Pancreas (tissue), 10 donors: ENCODE results near the gene STAB2. TPM values are rescaled to one million over a fixed set of nuclear protein-coding genes. Genes with fewer than 3 reads are reported as not detected.
A peak's percentile ranks its signal among the peaks of the same experiment; 100 is the strongest.

Experiments used
- ATAC-seq, 4 donors: fragments of 200-7000 bp; cut with Tn5 transposase; one replicate each; pipeline versions ENCODE4 v1.8.0 to v1.9.1; 2020; ENCODE audit warnings: mild to moderate bottlenecking in 4 of 4, moderate library complexity in 4 of 4
- DNase-seq, 6 donors: peaks; one replicate each; pipeline ENCODE4 v3.0.0-alpha.2; 2020
- FAIRE-seq: peaks from 2 replicates; lab custom pipeline; 2012; peaks lifted over from hg19 to GRCh38; lab: Jason Lieb, UNC
- H3K27ac ChIP-seq, 4 donors: fragments of 200-600 bp; sonication (generic); 1 replicate in 3 of 4; 2 replicates in 1 of 4; pipeline versions ENCODE4 v1.5.0 to v1.8.0; 2020
- H3K27me3 ChIP-seq, 4 donors: fragments of 200-600 bp; one replicate each; pipeline ENCODE4 v1.8.0; 2021
- H3K36me3 ChIP-seq, 3 donors: fragments of 200-600 bp; sonication (generic) in 1 of 3; one replicate each; pipeline versions ENCODE4 v1.5.0 to v1.8.0; 2020 to 2021
- H3K4me1 ChIP-seq, 3 donors: fragments of 200-600 bp; one replicate each; pipeline ENCODE4 v1.8.0; 2021
- H3K4me3 ChIP-seq, 4 donors: fragments of 200-600 bp; sonication (generic) in 2 of 4; one replicate each; pipeline versions ENCODE4 v1.5.0 to v1.8.0; 2020 to 2021
- H3K9me3 ChIP-seq, 4 donors: fragments of 200-600 bp; one replicate each; pipeline ENCODE4 v1.8.0; 2021
- WGBS, 2 donors: extraction: QIAGEN DNeasy Blood & Tissue Kit; methylation state at CpG; one replicate each; pipeline ENCODE4 v1.1.7; 2013; 5-methylcytosine and 5-hydroxymethylcytosine counted together
- intact Hi-C, 3 donors: fragments of 100-400 bp; cut with DNase I; formaldehyde crosslinking; loops; one replicate each; pipeline versions ENCODE4 v1.11.1 to v1.14.2; 2022
- polyA plus RNA-seq, 2 donors: library from polyadenylated mRNA; stranded (reverse); fragments of 200-250 nt; gene quantifications; one replicate each; pipeline ENCODE4 v1.2.3, GENCODE V29; 2013
- total RNA-seq, 6 donors: library from RNA; stranded (reverse); fragmentation: NEBNext Ultra II Directional in 4 of 6; extraction: Animal tissue kit (Norgen Biotek cat#: 25700) in 4 of 6; gene quantifications; one replicate each; pipeline versions ENCODE4 v1.2.1 to v1.2.4, GENCODE V29; 2021 to 2023
- TF ChIP-seq, protein P1 (sequence below), 4 donors: fragments of 200-600 bp; sonication (generic) in 3 of 4; IDR thresholded peaks; one replicate each; pipeline versions ENCODE4 v1.5.0 to v1.8.0; 2021; ENCODE audit warnings: antibody characterized with exemption in 4 of 4
- donor health status: healthy with polysubstance abuse.
- donor health status: DM: no; HTN: no; CAD: no; lungs with moderate emphysema.
- donor health status: DM: no; HTN: no; CAD: no.
- donor health status: control.
- donor health status: control.
- donor health status: Bipolar disorder and iron deficiency.
- donor health status: DM: yes; HTN: yes; CAD: no.
- donor health status: DM: no; HTN: no; CAD: no.
- donor health status: DM: no; HTN: no; CAD: no.
- donor health status: DM: yes; HTN: yes; CAD: no.

The STAB2 gene
- total and polyA plus RNA-seq, 8 donors, result under 0.01 to 0.16 (median 0.08) TPM; not detected in 1

DNA sequence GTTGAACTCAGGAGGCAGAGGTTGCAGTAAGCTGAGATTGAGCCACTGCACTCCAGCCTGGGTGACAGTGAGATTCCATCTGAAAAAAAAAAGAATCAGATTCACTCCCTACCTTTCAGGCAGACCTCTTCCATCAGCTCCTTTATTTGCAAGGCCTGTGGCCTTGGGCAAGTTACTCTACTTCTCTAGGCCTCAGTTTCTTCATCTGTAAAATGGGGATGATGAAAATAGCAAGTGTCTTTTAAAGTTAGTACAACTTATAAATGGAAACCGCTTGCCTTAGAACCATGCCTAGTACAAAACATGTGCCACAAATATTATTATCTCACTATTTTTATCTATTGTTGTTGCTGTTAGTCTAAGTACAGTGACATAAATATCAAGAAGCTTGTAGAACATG, 84.3 kb downstream of the STAB2 start:
- H3K36me3 ChIP-seq, result no peaks in the 10 kb centered on the region
- ATAC-seq (no peak), DNase-seq (no peak), FAIRE-seq (no peak)
- H3K27me3 ChIP-seq, result no peaks in the 10 kb centered on the region
- TF ChIP-seq, protein P1, sequence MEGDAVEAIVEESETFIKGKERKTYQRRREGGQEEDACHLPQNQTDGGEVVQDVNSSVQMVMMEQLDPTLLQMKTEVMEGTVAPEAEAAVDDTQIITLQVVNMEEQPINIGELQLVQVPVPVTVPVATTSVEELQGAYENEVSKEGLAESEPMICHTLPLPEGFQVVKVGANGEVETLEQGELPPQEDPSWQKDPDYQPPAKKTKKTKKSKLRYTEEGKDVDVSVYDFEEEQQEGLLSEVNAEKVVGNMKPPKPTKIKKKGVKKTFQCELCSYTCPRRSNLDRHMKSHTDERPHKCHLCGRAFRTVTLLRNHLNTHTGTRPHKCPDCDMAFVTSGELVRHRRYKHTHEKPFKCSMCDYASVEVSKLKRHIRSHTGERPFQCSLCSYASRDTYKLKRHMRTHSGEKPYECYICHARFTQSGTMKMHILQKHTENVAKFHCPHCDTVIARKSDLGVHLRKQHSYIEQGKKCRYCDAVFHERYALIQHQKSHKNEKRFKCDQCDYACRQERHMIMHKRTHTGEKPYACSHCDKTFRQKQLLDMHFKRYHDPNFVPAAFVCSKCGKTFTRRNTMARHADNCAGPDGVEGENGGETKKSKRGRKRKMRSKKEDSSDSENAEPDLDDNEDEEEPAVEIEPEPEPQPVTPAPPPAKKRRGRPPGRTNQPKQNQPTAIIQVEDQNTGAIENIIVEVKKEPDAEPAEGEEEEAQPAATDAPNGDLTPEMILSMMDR (IDR thresholded peaks at IDR 0.05), result no peak
- H3K9me3 ChIP-seq, result no peaks in the 10 kb centered on the region
- H3K4me1 ChIP-seq, result peaks cover 0 to 10% (median 5%) of the 10 kb centered on the region in 3 donors
- H3K27ac ChIP-seq, result no peak overlapping the region
- no peak overlapping the region for H3K4me3 ChIP-seq
- intact Hi-C loops, result no loop called here
- WGBS, 2 donors, result 95% methylated on average over 1 of the region's 1 CpG

DNA sequence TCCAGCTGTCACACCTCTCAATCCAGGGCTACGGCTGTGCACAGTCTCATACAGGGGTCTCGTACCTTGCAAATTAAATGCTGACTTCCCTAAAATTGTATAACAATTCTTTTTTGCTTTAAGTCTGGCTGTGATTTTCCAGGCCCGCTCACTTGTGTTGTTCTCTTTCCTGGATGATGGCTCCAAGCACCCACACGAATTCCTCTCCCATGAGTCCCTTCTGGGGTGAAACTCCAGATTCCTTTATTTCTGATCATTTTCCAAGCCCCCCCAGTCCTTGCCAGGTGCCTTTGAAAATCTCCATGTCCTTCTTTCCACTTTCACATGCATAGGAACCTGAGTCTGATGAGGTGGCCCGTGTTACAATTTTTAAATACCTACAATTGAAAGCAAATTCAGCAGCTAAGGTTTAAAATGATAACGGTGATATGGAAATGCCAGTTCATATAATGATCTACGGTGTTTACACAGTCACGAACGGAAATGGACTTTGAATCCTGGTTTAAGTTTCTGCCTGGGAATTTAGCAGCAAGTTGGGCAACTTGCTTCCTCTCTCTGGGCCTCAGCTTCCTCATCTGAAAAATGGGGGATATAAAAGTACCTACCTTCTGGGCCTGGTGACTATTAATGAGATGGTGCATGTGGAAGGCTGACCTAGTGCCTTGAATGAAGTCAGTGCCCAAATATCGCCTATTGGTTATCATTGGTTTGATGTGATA, 85.5 kb downstream of the STAB2 start:
- no peak overlapping the region for H3K27ac ChIP-seq
- no peaks in the 10 kb centered on the region for H3K27me3 ChIP-seq
- no peaks in the 10 kb centered on the region for H3K36me3 ChIP-seq
- TF ChIP-seq, protein P1 (IDR thresholded peaks at IDR 0.05), result no peak
- H3K4me1 ChIP-seq, result peaks cover 0 to 10% (median 5%) of the 10 kb centered on the region in 3 donors
- H3K4me3 ChIP-seq, result no peak overlapping the region
- WGBS, 2 donors, result 44 to 47% methylated on average over 10 of the region's 10 CpGs
- intact Hi-C loops, result no loop called here
- H3K9me3 ChIP-seq, result no peaks in the 10 kb centered on the region
- peak; percentile 56 to 69 (median 62) for ATAC-seq
- FAIRE-seq, result no peak
- no peak for DNase-seq

DNA sequence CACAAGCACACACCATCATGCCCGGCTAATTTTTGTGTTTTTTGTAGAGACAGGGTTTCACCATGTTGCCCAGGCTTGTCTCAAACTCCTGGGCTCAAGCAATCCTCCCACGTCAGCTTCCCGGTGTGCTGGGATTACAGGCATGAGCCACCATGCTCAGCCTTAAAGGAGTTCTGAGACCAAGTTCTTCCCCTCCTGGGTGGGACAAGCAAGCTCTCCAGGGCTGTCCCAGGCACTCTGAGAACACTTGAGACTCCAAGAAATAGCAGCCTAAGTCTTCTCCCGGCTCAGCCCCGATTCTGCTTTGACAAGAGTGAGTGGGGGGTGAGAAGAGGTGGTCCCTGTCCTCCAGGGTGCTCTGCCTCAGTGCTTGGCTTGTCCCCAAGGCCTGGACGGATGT, 86.4 kb downstream of the STAB2 start:
- WGBS, 2 donors, result 97 to 98% methylated on average over 6 of the region's 6 CpGs
- Histone ChIP-seq H3K9me3 (no peaks in the 10 kb centered on the region), H3K27me3 (no peaks in the 10 kb centered on the region), H3K27ac (no peak overlapping the region), H3K4me1 (peaks cover 0 to 10% (median 5%) of the 10 kb centered on the region in 3 donors), H3K4me3 (no peak overlapping the region), H3K36me3 (no peaks in the 10 kb centered on the region)
- DNase-seq, result no peak
- ATAC-seq, result no peak
- intact Hi-C loops, result no loop called here
- TF ChIP-seq, protein P1 (IDR thresholded peaks at IDR 0.05), result no peak
- no peak for FAIRE-seq

DNA sequence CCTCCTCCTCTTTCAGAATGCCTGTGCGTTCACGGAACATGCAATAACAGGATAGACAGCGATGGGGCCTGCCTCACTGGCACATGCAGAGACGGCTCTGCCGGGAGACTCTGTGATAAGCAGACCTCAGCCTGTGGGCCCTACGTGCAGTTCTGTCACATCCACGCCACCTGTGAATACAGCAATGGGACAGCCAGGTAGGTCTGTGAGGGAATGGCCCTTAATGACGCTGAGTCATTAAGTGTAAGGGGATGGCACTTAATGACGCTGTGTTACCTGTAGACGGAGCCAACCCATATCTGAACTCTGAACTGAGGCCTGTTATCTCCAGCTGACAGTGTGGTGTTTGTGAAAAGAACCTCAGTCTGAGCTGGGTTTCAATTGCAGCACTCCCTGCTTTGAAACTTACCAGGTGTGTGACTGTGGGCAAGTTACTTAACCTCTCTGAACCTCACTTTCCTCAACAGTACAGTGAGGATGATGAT, 86.9 kb downstream of the STAB2 start:
- Histone ChIP-seq H3K36me3 (no peaks in the 10 kb centered on the region), H3K27me3 (no peaks in the 10 kb centered on the region), H3K9me3 (no peaks in the 10 kb centered on the region), H3K27ac (no peak overlapping the region), H3K4me3 (no peak overlapping the region), H3K4me1 (peaks cover 0 to 10% (median 5%) of the 10 kb centered on the region in 3 donors)
- WGBS, 2 donors, result 86 to 94% methylated on average over 10 of the region's 10 CpGs
- intact Hi-C loops, result no loop called here
- ATAC-seq, result peak in 1 of 4 donors; percentile 21
- no peak for FAIRE-seq
- TF ChIP-seq, protein P1 (IDR thresholded peaks at IDR 0.05), result no peak
- DNase-seq, result no peak

DNA sequence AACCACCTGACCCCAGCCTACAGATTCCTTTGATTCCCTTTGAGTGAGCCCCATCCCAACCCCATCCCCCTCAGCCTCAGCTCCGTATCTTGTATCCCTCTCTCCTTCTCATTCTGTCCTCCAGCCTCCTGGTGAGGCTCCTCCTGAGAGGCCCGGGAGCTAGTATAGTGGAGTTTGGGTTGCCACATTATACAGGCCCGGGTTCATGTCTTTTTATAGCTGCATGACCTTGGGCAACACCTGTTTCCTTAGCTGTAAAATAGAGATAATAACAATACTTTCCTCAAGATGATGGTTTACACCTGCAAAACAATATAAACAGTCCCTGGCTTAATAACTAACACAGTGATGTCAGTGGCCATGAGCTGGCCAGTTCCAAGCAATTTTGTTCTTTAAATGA, 89.8 kb downstream of the STAB2 start:
- Histone ChIP-seq H3K36me3 (no peaks in the 10 kb centered on the region), H3K4me3 (no peak overlapping the region), H3K9me3 (no peaks in the 10 kb centered on the region), H3K4me1 (peaks cover 0 to 10% (median 5%) of the 10 kb centered on the region in 3 donors), H3K27ac (no peak overlapping the region), H3K27me3 (no peaks in the 10 kb centered on the region)
- intact Hi-C loops, result no loop called here
- no peak for DNase-seq
- no peak for FAIRE-seq
- WGBS, 2 donors, result 33 to 38% methylated on average over 3 of the region's 3 CpGs
- TF ChIP-seq, protein P1 (IDR thresholded peaks at IDR 0.05), result no peak
- ATAC-seq, result peak in 3 of 4 donors; percentile 12 to 32 (median 17)
